Gastroesophageal sphincter (tissue), 4 donors: ENCODE results near the gene DHRS7. TPM values are rescaled to one million over a fixed set of nuclear protein-coding genes. Genes with fewer than 3 reads are reported as not detected.

Experiments
- ATAC-seq: fragments of 150-250 bp; one replicate; pipeline ENCODE4 v1.9.1; 2016; ENCODE audit warnings: mild to moderate bottlenecking, moderate library complexity
- H3K27ac ChIP-seq, 4 donors: fragments of 200-600 bp; sonication (generic) in 3 of 4; 1 replicate in 3 of 4; 2 replicates in 1 of 4; pipeline ENCODE4 v1.5.1; 2016 to 2019
- H3K27me3 ChIP-seq: fragments of 200-600 bp; sonication (generic); one replicate; pipeline ENCODE4 v1.5.1; 2019
- H3K36me3 ChIP-seq, 2 donors: fragments of 200-600 bp; sonication (generic); one replicate each; pipeline ENCODE4 v1.5.1; 2019; ENCODE audit warnings: control low read depth in 1 of 2
- H3K4me1 ChIP-seq, 3 donors: fragments of 200-600 bp; sonication (generic); 1 replicate in 2 of 3; 2 replicates in 1 of 3; pipeline ENCODE4 v1.5.1; 2016 to 2019; ENCODE audit warnings: control low read depth in 2 of 3
- H3K4me3 ChIP-seq, 2 donors: fragments of 200-600 bp; sonication (generic); one replicate each; pipeline ENCODE4 v1.5.1; 2019; ENCODE audit warnings: mild to moderate bottlenecking in 1 of 2, moderate library complexity in 1 of 2
- H3K9me3 ChIP-seq, 3 donors: fragments of 200-600 bp; sonication (generic); one replicate each; pipeline ENCODE4 v1.5.1; 2017 to 2019; ENCODE audit warnings: control low read depth in 2 of 3
- CTCF ChIP-seq, 4 experiments: fragments of 200-600 bp in 2 of 4; fragments of 450-650 bp in 2 of 4; sonication (generic) in 1 of 4; IDR thresholded peaks; one replicate each; pipeline ENCODE4 v1.5.1; 2017 to 2019; ENCODE audit warnings: antibody characterized with exemption in 4 of 4, mild to moderate bottlenecking in 2 of 4, moderate library complexity in 2 of 4
- EP300 ChIP-seq: sonication (generic); formaldehyde crosslinking; IDR thresholded peaks from one replicate; pipeline ENCODE4 v1.6.1; 2017; ENCODE audit warnings: antibody characterized with exemption, mild to moderate bottlenecking
- POLR2A ChIP-seq, 2 donors: fragments of 450-650 bp; IDR thresholded peaks; one replicate each; pipeline ENCODE4 v1.6.1; 2017; ENCODE audit warnings: antibody characterized with exemption in 2 of 2, mild to moderate bottlenecking in 2 of 2, moderate library complexity in 1 of 2
- POLR2AphosphoS5 ChIP-seq: sonication (generic); formaldehyde crosslinking; IDR thresholded peaks from one replicate; pipeline ENCODE4 v1.6.1; 2017; ENCODE audit warnings: antibody characterized with exemption
- WGBS, 2 donors: methylation state at CpG; one replicate each; pipeline ENCODE4 v1.1.5; 2018; ENCODE audit warnings: low coverage in 1 of 2; 5-methylcytosine and 5-hydroxymethylcytosine counted together
- total RNA-seq, 4 donors: library from RNA; depleted of rRNA; stranded (reverse); fragments of >200 nt; gene quantifications; one replicate each; pipeline ENCODE4 v1.1.0, GENCODE V29; 2016

The DHRS7 gene
- total RNA-seq, 4 donors from 2014 or later, result 55.1 to 92.4 (median 60.6) TPM

GRCh38 chr14:60134702-60135101 lies 30.5 kb downstream of the DHRS7 start:
- peaks cover 0 to 11% of the 10 kb centered on the region in 2 donors for H3K36me3 ChIP-seq
- 87 to 95% methylated on average over 3 of the region's 3 CpGs for WGBS, 2 donors
- H3K4me3 ChIP-seq, result no peak overlapping the region
- no peak overlapping the region for H3K27ac ChIP-seq
- no peaks in the 10 kb centered on the region for H3K27me3 ChIP-seq
- H3K4me1 ChIP-seq, result no peaks in the 10 kb centered on the region
- no peak for ATAC-seq
- TF ChIP-seq CTCF (IDR thresholded peaks at IDR 0.05), result no peak
- no peak for TF ChIP-seq EP300
- no peak for TF ChIP-seq POLR2A (IDR thresholded peaks at IDR 0.05)
- TF ChIP-seq POLR2AphosphoS5, result no peak
- H3K9me3 ChIP-seq, result no peaks in the 10 kb centered on the region

DNA sequence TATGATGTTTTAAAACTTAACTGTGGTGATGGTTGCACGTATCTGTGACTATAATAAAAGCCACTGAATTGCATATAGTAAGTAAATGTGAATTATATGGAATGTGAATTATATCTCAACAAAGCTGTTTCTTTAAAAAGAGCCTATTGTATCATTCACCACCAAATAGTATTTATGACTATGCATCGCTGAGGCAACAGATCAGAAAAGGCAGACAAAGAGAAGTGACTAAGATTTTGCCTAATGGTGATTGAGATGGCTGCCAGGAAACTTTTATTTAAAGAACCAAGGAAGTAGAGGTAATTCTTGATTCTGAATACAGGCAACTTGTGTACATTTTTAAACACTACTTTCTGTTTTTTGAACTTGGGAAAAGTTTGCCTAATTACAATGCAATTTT lies 31.7 kb downstream of the DHRS7 start:
- Histone ChIP-seq H3K27ac (no peak overlapping the region), H3K4me3 (no peak overlapping the region), H3K36me3 (peaks cover 0 to 18% of the 10 kb centered on the region in 2 donors), H3K27me3 (no peaks in the 10 kb centered on the region), H3K4me1 (no peaks in the 10 kb centered on the region), H3K9me3 (no peaks in the 10 kb centered on the region)
- 76 to 85% methylated on average over 2 of the region's 2 CpGs for WGBS, 2 donors
- no peak for TF ChIP-seq CTCF (IDR thresholded peaks at IDR 0.05)
- TF ChIP-seq POLR2A (IDR thresholded peaks at IDR 0.05), result no peak
- no peak for TF ChIP-seq EP300
- TF ChIP-seq POLR2AphosphoS5, result no peak
- no peak for ATAC-seq

GRCh38 chr14:60125918-60126317 lies 39.3 kb downstream of the DHRS7 start:
- no peaks in the 10 kb centered on the region for H3K9me3 ChIP-seq
- H3K4me3 ChIP-seq, result no peak overlapping the region
- ATAC-seq, result no peak
- H3K27ac ChIP-seq, result no peak overlapping the region
- no peak for TF ChIP-seq EP300
- TF ChIP-seq POLR2AphosphoS5, result no peak
- TF ChIP-seq POLR2A (IDR thresholded peaks at IDR 0.05), result no peak
- TF ChIP-seq CTCF (IDR thresholded peaks at IDR 0.05), result no peak
- H3K36me3 ChIP-seq, result peaks cover 4 to 79% of the 10 kb centered on the region in 2 donors
- no peaks in the 10 kb centered on the region for H3K27me3 ChIP-seq
- H3K4me1 ChIP-seq, result no peaks in the 10 kb centered on the region

DNA sequence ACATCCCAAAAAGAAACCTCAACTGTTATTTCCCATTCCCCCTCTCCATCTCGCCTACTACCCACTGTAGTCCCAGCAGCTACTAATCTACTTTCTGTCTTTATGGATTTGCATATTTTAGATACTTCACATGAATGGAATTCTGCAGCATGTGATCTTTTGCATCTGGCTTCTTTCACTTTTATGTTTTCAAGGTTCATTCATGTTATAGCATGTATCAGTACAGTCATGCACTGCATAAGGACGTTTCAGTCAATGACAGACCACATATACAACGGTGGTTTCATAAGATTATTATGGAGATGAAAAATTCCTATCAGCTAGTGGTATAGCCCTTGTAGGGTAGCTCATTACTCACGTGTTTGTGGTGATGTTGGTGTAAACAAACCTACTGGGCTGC lies 49.0 kb downstream of the DHRS7 start:
- Histone ChIP-seq H3K36me3 (peaks cover 0 to 61% of the 10 kb centered on the region in 2 donors), H3K27me3 (no peaks in the 10 kb centered on the region)
- TF ChIP-seq CTCF (IDR thresholded peaks at IDR 0.05) (no peak), POLR2AphosphoS5 (no peak), EP300 (no peak), POLR2A (IDR thresholded peaks at IDR 0.05) (no peak)

GRCh38 chr14:60114881-60115280 lies 50.3 kb downstream of the DHRS7 start:
- Histone ChIP-seq H3K27ac (no peak overlapping the region), H3K27me3 (no peaks in the 10 kb centered on the region), H3K4me3 (no peak overlapping the region), H3K36me3 (peaks cover 0 to 53% of the 10 kb centered on the region in 2 donors), H3K9me3 (no peaks in the 10 kb centered on the region), H3K4me1 (no peaks in the 10 kb centered on the region)
- WGBS, 2 donors, result 0% methylated on average over 1 of the region's 1 CpG; no CpG with 5 or more reads in 1 of the 2 donors
- ATAC-seq, result no peak
- no peak for TF ChIP-seq POLR2AphosphoS5
- TF ChIP-seq EP300, result no peak
- no peak for TF ChIP-seq CTCF (IDR thresholded peaks at IDR 0.05)
- TF ChIP-seq POLR2A (IDR thresholded peaks at IDR 0.05), result no peak

More for the DNA sequence above, 49.0 kb downstream of the DHRS7 start:
- Histone ChIP-seq H3K27ac (no peak overlapping the region), H3K4me1 (no peaks in the 10 kb centered on the region), H3K4me3 (no peak overlapping the region), H3K9me3 (no peaks in the 10 kb centered on the region)
- ATAC-seq, result no peak
- WGBS, 2 donors, result 63 to 78% methylated on average over 4 of the region's 4 CpGs
